NCI-H2171 (cell line): ENCODE measurements around the gene TRAF7.

ENCODE experiments used
- DNase-seq: peaks from one replicate; lab custom pipeline; 2025; lab: John Stamatoyannopoulos, UW

TRAF7 gene

GRCh38 chr16:2181952-2182351 lies 26.4 kb downstream of the TRAF7 start:
- no peak for DNase-seq

DNA sequence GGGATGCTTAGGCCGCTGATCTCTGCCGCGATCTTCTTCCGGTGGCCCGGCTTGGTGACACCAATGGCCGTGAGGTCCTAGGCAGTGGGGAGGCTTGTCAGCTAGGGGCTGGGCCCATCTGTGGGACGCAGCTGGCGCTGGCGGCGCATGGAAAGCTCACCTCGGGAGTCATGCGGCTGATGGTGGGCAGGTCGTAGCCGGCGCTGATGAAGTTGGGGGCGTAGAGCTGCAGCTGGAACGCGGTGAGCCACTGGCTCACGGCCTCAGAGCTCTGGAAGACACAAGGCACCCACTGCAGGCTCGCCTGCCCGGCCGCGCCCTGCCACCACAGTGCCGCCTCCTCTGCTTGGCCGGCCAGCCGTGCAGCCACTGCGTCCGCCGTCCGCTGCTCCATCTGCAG lies 28.1 kb downstream of the TRAF7 start:
- no peak for DNase-seq

GRCh38 chr16:2184346-2184745 lies 28.8 kb downstream of the TRAF7 start:
- no peak for DNase-seq

GRCh38 chr16:2184962-2185361 lies 29.4 kb downstream of the TRAF7 start:
- DNase-seq: no peak

DNA sequence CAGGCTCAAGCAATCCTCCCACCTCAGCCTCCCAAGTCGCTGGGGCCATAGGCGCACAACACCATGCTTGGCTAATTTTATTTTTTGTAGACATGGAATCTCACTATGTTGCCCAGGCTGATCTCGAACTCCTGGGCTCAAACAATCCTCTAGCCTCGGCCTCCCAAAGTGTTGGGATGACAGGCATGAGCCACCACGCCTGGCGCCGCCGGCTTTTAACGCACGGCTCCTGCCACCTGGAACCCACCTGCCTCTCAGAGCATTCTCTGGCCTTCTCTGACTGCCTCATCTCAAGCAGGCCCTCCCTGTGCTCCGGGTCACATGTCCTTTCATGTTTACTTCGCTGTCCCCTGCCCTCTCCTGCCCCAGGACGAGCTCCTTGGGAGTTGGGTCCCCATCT lies 30.5 kb downstream of the TRAF7 start:
- no peak for DNase-seq

GRCh38 chr16:2186505-2186904 lies 30.9 kb downstream of the TRAF7 start:
- DNase-seq: no peak

DNA sequence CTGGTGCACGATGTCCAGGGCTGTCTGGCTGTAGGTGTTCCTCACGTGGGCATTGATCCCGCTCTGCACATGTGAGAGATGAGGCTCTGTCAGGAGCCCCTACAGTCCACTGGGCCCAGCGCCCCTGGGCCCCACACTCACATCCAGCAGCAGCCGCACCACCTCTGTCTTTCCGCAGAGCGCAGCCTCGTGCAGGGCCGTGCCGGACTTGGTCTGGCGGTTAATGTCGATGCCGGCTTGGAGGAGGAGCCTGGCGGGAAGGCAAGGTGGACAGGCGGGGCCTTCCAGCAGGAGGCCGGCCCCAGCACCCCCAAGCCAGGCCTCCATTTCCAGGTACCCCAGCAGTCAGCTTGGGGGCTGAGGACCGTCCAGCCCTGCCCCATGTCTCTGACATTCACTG lies 31.6 kb downstream of the TRAF7 start:
- DNase-seq: no peak

GRCh38 chr16:2188395-2188794 lies 32.8 kb downstream of the TRAF7 start:
- no peak for DNase-seq

- no peak for DNase-seq
These were observed 33.8 kb downstream of the TRAF7 start for GRCh38 chr16:2189252-2189893.

- no peak for DNase-seq
These were observed 34.5 kb downstream of the TRAF7 start for GRCh38 chr16:2190002-2190658.

DNA sequence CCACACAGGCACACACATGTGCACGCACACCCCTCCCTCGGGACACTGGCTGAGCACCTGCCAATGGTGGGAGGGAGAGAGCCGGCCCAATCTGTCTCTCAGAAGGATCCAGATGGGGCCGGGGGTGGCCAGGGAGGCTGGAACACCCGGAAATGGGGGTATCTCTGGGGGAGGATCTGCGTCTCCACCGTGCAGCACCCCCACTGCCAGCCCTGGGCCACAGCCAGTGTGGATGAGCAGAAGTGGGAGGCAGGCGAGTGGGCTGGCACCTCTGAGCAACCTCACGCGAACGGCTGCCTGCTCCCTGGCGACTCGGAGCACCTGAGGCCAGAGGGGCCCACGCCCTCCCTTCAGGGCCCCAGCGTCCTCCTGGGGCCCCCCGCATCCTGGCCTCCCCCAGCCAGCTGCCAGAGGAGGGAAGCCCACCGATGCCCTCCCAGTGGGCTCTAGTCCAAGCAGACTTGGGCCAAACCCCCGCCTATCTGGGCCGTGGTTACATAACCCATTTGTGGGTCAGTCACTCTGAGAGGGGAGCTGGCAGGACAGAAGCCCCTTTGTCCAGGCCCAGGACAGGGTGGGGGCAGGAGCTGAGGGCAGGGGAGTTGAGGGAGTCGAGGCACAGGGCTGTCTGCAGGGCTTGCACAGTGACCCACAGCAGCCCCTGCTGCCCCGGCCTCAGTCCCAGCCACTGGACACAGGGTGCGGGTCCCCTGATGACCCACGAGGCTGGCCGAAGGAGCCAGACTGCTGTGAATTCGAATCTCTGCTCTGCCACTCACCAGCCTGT lies 35.3 kb downstream of the TRAF7 start:
- DNase-seq: peak; percentile 73

GRCh38 chr16:2191446-2191706 lies 35.8 kb downstream of the TRAF7 start:
- no peak for DNase-seq

GRCh38 chr16:2194166-2194834 lies 38.7 kb downstream of the TRAF7 start:
- no peak for DNase-seq

- no peak for DNase-seq
These were observed 39.3 kb downstream of the TRAF7 start for GRCh38 chr16:2194852-2195321.

DNA sequence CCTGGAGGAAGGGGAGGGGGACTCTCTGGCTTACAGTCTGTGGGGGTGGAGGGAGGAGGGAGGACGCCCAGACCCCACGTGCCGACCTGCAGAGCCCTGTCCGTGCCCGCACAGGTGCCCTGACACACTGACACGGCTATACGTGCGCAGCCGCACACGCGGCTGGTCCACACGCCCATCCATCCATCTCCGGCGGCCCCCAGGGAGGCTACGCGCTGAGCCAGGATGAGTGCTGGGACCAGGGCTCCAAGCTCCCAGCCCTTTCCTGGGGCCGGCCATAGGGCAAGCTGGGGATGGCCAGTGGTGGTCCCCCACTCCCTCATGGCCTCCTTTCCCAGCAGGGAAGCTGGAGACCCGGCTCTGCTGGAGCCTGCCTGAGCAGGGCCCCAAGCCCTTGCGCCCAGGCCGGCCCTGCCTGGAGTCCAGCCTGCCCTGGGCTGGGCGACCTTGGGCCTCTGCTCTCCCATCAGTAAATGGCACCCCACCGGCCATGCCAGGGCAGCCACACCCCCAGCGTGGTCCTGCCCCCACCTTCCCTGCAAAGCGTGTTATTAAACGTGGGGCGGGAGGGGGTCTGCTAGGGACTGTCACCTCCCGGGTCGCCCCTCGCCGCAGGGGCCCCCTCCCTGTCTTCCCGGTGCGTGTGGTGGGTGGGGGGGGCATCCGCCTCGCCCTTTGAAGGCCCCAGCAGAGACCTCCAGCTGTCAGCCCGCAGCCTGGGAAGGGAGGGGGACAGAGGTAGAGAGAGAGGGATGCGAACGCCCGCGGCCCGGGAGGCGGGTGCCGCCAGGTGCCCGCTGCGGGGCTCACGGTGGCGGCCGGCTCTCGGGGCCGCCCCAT lies 40.0 kb downstream of the TRAF7 start:
- no peak for DNase-seq

- DNase-seq: no peak
These were observed 40.8 kb downstream of the TRAF7 start, which contains the start of gene CASKIN1 for GRCh38 chr16:2196162-2196980. Gene CASKIN1, minus strand, starts transcription at chr16:2196605. Its CDS starts 173 bp downstream, at chr16:2196432.

DNA sequence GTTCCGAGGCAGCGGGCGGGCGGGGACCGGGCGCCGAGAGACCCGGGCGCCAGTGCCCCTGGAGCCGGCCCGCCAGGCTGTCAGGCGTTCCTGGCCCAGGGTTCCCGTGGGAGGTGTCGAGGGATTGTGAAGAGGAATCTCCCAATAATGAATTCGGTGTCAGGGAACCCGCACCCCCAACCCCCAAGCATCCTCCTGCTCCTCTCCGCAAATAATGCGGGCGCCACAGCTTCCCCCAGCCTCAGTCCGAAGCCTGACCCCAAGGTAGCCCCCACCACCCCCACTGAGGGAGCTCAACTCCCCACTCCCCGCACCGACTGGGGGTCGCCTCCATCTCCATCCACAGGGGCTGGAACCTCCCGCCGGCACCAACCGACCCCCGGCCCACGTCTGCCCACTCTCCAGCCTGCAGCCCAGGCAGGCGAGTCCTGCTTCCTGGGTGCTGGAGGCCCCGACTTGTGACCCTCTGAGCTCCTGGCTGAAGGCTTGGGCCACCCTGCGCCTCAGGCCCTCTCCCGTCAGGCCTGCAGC lies 41.5 kb downstream of the TRAF7 start:
- no peak for DNase-seq

GRCh38 chr16:2197765-2198164 lies 42.2 kb downstream of the TRAF7 start:
- DNase-seq: no peak

DNA sequence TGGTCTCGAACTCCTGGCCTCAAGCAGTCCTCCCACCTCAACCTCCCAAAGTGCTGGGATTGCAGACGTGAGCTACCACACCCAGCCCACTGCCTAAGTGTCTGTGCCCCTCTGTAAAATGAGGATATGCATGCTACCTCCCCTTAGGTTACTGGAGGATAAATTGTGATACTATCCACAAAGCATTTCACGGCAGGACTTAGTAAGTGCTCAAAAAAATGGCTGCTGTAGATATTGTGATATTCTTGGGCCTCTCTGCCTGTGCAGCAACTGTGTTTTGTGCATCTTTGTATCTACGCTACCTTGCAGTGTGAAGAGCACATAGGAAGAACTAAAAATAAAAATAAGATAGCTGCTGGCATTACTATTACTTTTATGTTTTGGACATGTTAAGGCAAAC lies 42.7 kb downstream of the TRAF7 start:
- no peak for DNase-seq

DNA sequence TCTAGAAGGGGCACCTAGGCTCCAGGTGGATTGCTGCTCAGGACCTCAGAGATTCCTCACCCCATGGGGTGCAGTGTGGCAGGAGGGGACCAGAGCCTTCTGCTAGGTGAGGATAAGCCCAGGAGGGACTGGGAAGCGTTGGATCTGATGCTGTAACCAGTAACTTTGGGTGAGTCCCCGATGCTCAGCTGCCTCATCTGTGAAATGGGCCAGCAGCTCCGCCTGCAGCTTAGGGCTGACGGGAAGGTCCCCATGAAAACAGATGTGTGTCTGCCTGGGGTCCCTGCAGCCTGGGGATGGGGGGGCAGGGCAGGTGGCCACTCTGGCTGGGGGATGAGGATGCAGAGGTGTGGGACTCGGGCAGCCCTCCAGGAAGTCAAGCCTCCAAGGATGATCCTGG lies 43.5 kb downstream of the TRAF7 start:
- DNase-seq: no peak
